GM12892 (cell line): ENCODE data around the gene RREB1.

Experiments
- DNase-seq: peaks from one replicate; pipeline ENCODE4 v3.0.0; 2011; ENCODE audit not compliant: insufficient read length
- FAIRE-seq: peaks from 2 replicates; lab custom pipeline; 2011; peaks lifted over from hg19 to GRCh38; lab: Jason Lieb, UNC
- POLR2A ChIP-seq: IDR thresholded peaks from 2 replicates; pipeline ENCODE4 v1.6.1; 2011; ENCODE audit warnings: low read depth, low read length, control low read depth
- POLR2AphosphoS5 ChIP-seq: IDR thresholded peaks from 2 replicates; pipeline ENCODE4 v1.6.1; 2011; ENCODE audit warnings: low read depth, low read length, control low read depth
- TAF1 ChIP-seq: IDR thresholded peaks from 2 replicates; pipeline ENCODE4 v1.6.1; 2011; ENCODE audit warnings: low read depth, mild to moderate bottlenecking, control low read depth, low read length, borderline replicate concordance

The RREB1 gene

DNA sequence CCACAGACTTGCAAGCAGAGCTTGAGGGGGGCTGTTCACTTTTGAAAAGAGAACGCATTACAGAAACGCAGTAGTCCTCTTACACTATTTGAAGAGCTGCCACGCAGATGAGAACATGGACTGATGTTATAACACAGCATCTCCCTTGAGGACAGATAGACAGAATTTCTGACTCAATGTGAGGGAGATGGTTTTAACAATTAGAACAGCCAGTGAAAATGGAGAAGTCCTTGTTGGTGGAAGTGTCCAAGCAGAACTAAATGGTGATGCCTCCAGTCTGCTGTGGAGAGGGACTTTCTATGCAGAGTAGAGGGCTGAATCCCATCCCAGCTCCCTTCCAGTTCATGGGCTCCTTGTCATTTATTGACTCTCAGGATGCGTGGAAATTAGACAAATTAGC lies 100.0 kb downstream of the RREB1 start:
- no peak for FAIRE-seq
- TF ChIP-seq POLR2AphosphoS5 (no peak), TAF1 (no peak)
- no peak for DNase-seq

DNA sequence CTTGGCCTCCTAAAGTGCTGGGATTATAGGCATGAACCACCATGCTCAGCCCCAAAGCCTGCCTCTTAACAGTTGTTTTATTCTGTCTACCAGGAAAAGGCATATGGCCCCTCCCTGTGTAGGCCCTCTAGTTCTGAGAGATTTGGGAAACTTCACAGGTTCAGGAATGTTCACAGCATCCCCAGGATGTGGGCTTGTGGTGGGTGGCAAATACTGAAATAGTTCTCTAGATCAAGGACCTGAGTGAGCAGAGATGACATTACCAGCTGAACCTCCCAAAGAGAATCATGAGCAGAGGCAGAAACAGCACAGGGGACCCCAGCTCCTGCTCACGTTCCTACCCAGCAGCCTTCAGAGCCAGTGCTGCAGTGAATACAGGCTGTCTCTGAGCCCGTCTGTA lies 105.7 kb downstream of the RREB1 start:
- no peak for TF ChIP-seq TAF1
- no peak for TF ChIP-seq POLR2AphosphoS5
- no peak for TF ChIP-seq POLR2A
- DNase-seq (no peak), FAIRE-seq (no peak)

DNA sequence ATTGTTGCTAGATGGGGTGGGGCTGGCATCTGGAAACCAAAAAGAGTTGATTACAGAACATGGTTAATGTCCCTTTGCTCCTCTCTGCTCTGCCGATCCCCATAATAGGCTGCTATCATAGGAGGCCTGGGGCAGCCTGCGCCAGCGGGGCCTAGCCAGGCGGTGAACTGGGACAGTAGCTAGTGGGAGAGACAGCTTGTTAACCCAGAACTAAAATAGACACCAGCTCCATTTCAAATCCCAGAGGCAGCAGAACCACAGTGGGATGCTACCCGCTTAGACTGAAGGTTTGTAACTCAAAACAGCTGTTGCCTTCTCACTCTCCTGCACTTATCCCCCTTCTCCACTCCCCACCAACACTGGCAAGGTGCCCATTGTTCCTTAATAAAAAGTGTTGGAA lies 106.7 kb downstream of the RREB1 start:
- TF ChIP-seq TAF1 (no peak), POLR2A (no peak)
- FAIRE-seq (no peak), DNase-seq (no peak)

DNA sequence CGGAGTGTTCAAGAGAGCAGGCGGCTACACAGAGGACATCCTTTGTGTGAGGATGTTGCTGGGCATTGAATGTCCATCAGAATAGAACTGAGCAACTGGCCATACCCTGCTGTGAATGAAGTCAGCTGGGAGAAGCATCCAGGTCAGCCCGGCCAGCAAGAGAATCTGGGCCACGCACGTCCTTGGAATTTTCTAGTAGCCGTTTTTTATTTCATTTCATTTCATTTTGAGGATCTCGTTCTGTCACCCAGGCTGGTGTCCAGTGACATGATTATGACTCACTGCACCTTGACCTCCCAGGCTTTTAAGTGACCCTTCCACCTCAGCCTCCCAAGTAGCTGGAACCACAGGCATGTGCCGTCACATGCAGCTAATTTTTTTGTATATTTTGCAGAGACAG lies 107.4 kb downstream of the RREB1 start:
- TF ChIP-seq TAF1 (no peak), POLR2AphosphoS5 (no peak), POLR2A (no peak)
- DNase-seq (no peak), FAIRE-seq (no peak)

DNA sequence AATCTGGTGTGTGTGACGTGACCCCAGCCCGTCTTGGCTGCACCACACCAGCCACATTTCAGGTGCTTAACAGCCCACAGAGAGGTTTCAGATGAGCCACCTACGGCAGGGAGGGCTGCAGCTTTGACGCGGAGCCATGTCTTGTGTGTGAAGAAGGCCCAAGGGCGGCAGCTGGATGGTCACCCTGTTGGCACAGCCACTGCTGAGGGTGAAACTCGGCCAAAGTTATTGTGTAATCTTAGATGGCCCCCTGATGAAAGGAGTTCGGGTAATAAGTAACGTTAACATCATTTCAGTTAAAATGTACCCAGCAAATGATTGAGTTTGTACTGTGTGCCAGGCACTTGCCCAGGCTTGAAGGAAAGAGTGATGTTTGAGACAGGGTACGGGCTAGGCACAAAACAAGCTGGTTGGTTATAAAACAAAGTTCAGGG lies 108.1 kb downstream of the RREB1 start:
- no peak for DNase-seq
- FAIRE-seq, result no peak
- no peak for TF ChIP-seq TAF1
- no peak for TF ChIP-seq POLR2AphosphoS5
- TF ChIP-seq POLR2A, result no peak

DNA sequence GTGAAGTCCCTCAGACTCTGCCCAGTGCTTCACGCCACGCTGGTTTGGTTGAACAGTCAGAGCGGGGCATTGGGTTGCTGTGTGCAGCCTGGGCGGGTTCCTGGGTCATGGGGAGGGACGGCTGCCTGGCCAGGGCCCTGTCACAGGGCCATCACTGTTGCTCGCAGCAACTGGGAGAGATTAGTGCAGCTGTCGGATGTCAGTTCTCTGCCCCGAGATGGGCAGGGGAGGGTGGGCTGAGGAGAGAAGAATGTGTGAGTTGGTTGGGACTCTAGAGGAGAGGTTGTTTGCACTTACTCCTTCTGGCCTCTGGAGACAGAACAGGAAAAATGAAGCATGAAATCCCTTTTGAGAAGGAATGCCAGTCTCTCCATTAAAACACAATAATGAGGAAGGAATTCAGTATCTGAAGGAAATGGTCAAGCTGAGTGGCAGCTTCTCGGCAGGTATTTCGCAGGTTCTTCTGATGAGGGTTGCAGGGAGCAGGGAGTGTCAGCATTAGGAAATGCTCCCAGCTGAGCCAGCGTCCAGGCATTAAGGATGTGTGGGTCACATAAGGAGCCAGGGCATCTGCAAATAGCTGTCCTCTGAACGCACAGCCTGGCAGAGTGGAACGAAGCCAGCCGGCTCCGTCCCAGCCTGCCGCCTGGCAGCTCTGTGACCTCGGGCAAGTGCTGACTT lies 109.3 kb downstream of the RREB1 start:
- FAIRE-seq (no peak), DNase-seq (no peak)
- TF ChIP-seq TAF1, result no peak
- TF ChIP-seq POLR2A, result no peak
- TF ChIP-seq POLR2AphosphoS5, result no peak

DNA sequence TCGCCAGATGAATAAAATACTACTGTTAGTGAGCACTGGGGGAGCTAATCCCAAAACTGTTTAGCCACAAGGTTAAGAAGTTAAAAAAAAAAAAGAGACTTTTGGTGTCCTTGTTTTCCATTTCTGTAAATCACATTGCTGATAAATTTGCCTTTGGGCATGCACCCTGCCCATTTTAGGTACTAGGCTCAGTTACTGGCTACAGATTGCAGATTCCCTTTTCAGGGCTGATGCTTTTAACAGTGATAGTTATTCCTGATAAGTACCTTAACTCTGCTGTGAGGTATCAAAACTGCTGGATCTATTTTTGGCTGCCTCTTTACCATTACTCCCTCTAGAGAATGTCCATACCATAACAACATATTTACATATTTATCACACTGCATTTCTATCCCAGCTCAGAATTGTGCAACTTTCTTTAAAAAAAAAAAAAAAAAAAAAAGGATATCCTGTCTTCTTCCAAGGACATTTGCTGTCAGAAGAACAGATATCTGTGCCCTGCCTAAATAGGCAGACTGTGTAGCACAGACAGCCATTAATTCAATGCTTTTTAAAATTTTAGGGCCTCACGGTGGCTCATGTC lies 110.7 kb downstream of the RREB1 start:
- TF ChIP-seq TAF1 (no peak), POLR2AphosphoS5 (no peak), POLR2A (no peak)
- no peak for FAIRE-seq

DNA sequence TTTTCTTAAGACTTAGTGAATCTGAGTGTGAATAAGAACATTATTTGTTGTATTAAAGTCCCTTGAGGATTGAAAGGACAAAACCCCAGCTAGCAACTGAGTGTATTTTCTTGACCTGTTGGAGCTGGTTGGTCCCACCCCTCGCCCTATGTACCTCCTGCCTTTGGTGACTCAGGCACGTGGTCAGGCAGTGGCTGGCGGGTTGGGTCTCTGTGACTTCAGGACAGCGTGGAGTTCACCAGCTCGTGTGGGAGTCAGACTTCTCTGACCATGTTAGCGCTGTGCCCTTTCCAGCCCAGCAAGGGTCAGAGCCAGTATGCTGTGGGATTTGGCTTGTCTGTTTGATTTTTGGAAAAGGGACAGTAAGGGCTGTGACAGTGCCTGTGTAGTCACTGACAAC lies 111.5 kb downstream of the RREB1 start:
- TF ChIP-seq POLR2A (no peak), POLR2AphosphoS5 (no peak), TAF1 (no peak)
- DNase-seq (no peak), FAIRE-seq (no peak)

More for the DNA sequence above, 110.7 kb downstream of the RREB1 start:
- DNase-seq, result no peak

DNA sequence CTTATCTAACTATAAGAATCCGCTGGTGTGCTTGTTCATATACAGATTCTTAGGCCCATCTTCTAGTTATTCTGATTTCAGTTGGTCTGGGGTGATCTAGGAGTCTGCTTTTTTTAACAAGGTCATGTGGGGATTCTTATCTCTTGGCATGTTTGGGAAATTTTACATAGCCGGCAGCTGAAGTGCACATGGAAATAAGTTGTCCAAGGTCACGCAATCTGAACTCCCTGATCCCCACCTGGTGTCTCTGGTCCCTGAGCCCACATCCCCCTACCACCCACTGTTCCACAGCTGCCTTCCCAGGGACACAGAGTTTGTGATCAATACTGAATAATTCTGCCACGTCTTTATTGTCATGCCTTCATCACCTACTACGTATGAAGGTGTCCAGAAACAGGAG lies 114.4 kb downstream of the RREB1 start:
- no peak for TF ChIP-seq POLR2AphosphoS5
- no peak for TF ChIP-seq TAF1
- TF ChIP-seq POLR2A, result no peak
- DNase-seq (no peak), FAIRE-seq (no peak)

DNA sequence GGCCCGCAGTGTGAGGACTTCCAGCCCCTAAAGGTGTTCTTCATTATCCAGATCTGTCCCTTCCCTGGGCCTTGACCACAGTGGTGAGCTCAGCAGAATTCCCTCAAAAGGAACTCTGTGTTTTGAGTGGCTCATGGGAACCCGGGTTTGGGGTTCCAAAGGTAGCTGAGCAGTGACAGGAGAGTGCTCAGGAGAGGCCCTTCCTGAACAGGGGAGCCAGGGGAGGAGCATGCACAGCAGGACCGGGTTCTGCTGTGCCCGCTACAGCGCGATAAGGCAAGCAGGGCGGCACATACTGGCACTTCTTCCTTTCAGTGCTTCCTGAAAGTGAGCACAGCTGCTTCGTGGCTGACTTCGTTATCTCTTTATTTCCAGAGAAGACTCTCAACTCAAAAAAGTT lies 117.0 kb downstream of the RREB1 start:
- TF ChIP-seq POLR2AphosphoS5 (no peak), POLR2A (no peak), TAF1 (no peak)
- DNase-seq (no peak), FAIRE-seq (no peak)

DNA sequence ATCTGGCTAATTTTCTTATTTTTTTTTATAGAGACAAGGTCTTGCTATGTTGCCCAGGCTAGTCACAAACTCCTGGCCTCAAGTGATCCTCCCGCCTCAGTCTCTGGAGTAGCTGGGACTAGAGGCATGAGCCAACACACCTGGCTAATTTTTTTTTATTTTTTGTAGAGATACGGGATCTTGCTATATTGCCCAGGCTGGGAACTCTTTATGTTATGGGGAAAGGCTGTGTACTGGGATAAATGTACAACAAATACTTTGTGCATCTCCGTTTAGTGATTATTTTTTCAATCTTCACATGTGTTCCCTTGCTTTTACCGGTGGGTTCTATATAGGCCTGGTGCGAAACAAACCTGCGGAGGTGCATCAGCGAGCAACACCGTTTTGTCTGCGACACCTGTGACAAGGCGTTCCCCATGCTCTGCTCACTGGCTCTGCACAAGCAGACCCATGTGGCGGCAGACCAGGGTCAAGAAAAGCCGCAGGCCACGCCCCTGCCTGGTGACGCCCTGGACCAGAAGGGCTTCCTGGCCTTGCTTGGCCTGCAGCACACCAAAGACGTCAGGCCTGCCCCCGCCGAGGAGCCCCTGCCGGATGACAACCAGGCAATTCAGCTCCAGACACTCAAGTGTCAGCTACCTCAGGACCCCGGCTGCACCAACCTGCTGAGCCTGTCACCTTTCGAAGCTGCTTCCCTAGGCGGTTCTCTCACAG lies 121.1 kb downstream of the RREB1 start:
- TF ChIP-seq TAF1 (no peak), POLR2A (no peak), POLR2AphosphoS5 (no peak)
- peak; percentile 17 for FAIRE-seq
- no peak for DNase-seq
